ENCODE measurements around the gene IRX3.

Gene IRX3

DNA sequence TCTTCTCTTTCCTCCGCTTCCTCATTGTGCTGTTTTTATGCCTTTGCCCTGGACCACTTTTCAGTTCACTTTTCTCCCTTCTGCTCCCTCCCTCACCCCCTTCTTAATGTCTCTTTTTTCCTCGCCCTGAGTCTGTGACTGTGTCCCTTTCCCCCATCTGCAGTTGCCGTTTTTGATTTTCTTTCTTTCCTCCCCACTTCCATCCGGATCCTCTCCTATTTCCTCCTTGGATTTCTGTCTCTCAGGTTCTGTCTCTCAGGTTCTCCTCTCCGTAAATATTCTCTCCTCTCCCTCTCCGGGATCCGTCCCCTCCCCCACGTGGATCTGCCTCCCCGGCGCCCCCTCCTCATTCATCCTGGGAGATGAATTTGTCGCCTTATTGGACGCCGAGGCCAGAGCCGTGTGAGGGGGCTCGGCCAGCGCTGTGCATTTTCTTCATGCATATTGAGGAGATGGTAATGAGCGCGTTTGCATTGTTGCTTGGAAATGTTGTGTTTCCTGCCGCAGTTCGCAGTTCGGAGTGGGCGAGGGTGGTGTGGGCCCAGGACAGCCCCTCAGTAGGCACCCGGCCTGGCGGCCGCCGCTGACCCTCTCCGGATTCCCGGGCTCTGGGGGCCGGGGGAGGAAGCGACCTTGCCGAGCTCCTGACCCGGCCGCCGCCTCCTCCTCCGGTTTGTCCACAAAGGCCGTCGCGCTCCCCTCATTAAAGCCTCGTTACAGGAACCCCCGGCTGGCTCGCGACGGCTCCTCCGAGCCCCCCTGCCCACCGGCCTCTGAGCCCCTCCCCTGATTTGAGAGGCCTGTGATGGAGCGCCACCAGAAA lies 4.5 kb upstream of the IRX3 start:
- DNase-seq: no peak

DNA sequence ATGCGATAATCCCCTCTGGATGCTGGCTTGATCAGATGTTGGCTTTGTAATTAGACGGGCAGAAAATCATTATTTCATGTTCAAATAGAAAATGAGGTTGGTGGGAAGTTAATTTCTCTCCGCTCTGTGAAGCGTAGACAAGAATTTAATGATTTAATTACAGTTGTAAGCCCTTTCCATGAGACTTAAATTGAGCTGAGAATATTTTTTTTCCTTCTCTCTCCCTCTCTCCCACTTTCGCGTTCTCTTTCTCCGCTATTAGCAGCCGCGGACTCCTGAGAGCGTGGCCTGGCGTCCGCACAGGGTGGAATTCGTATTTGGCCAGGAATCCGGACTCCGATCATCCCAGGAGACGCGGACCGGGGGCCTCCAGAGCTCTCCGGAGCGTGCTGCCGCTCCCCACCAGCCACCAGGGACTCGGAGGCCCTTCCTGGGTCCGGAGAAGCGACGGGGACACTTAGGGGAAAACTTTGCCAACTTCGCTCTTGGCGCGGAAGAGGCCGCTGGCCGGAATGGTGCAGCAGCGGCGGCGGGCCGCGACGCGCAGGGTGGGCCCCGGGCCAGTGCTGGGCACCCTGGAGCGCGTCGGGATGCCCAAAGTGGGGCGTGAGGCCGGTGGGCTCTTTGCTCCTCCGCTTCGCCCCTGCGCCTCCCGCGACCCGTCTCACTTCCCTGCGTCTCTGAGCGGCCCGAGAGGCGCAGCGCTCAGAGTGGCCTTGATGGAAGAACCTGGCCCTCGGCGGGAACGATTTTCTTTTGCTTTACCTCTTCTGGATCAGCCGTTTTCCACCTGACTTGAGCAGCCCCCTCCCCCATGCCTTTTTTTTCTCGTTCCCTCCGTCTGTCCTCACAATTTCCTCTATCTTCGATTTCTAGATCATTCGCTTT lies 3.6 kb upstream of the IRX3 start:
- no peak for DNase-seq

DNA sequence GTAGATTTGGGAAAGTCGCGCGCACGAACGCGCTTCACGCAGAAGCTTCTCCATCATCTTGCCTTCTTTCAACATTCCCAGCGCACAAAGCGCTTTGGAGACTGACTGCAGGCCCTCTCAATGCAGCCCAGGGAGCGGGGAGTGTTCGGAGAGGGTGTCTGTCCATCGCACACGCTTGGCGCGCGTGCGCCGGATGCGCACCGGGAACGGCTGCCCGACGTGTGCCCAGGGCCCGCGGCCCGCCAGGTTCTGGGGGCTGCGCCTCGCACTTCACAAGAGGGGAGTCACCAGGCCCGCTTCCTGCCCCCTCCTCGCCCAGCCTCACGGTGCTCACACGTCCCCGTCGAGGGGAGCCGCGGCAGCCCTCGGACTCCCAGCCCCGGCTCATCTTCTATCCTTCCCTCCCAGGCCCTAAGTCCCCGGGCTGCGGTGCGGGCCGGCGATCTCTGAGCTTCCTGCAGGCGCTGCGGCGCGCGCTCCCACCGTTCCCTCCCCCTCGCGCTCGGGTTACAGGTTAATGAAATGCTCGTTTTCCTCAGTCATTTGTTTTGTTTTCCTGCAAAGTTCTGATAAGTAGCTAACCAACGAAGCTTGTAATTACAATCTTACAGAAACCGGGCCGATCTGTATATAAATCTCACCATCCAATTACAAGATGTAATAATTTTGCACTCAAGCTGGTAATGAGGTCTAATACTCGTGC lies 2.8 kb upstream of the IRX3 start:
- no peak for DNase-seq

DNA sequence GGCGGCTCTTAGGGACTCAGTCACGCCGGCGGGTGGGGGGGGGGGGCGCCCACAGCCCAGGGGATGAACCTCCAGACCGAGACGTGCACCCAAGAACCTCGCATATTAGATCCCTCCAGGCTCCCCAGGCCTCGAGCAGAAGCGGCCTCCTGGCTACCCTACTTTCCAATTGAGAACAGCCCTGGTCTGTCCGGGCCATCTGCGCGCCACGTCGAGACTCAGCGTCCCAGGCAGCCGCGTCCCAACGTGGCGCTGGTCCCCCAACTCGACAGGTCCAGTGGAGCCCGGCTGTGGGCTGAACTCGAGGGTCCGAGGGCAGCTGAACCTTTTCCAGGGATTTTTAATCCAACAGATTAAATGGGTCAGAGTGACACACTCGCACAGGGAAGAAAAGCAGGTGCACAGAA lies 2.3 kb upstream of the IRX3 start:
- no peak for DNase-seq

DNA sequence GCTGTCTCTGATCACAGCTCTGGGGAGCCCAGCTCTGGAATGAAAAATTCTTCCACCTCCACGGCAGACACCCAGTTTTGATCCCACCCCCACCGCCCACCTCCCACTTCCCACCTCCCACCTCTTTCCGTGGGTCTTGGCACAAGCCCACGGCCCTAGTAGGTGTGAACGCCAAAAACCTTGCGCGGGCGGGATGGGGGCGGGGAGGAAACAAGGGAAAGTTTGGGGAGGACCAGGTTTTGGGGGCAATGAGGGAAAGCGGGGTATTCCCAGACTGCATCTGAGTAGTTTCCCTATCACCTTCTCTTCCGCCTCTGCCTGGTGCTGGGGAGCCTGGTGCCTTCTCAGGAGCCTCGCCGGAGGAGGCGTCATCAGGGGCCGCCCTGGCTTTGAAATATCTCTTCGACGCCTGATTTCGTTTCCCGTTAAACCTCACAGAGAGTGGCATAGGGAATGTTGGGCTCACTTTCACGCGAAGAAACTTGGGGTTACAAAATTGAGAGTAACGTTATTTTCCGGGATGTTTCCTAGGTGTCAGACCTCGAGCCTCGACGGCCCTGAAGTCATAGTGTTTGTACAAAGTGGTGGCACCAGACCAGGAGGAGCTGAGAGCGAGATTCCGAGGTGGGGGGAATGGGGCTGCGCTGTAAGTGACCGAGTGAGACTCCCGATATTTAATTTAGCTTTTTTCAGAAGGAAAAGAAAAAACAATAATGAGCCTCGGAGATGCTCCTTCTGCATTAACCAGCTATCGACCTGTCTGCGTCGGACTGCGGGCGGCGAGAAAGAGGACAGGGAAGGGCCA lies 1.6 kb upstream of the IRX3 start:
- DNase-seq: no peak

DNA sequence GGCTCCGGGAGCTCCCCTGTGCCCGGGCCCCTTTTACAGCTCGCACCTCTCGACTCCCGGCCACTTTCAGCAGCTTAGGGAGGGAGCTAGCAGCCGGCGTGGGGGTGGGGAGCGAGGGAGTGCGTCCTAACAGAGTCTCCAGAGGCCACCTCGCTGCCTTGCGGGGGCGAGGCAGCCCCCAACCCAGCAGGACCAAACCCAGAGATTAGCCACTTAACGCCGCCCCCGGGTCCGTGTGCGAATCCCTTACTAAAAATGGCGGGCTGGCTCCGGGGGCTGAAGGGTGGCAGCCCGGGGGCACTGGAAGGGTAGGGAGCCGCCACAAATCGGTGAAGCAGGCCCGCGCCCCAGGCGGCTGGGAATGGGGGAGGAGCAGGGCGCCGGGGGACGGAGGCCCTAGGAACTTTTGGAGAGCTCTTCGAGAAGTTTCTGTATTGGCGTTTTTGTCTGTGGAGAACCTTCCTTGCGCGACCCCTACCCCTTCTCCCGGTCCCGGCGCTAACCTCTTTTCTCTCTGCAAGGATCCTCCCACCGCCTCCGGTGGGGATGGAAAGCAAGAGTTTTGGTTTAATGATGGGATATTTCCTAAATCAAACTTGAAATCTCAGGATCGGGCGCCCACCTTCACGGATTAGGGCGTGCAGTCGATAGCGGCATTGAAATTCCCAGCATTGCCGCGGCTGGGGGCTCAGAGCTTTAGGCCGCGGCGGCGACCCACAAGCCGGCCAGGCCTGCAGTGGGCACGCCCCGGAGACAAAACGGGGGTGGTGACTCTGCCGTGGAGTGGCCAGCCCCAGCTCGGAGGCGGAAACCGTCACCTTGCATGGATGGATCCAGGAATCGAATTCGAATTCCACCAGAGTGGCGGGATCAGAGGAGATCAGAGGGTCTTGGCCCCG lies 793 bp upstream of the IRX3 start:
- peak; percentile 24 for DNase-seq

DNA sequence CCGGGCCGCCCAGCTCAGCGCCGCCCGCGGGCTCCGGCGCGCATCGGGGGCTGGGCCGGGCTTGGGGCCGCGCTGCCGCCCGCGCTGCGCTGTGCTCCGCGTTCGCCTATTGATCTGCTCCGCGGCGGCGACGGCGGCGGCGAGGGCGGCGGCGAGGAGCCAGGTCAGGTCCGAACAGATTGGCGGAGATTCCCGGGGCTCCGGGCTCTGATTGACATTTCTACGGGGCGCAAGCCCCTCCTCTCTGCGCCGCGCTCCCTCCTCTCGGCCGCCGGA lies 559 bp downstream of the IRX3 start:
- DNase-seq: no peak

DNA sequence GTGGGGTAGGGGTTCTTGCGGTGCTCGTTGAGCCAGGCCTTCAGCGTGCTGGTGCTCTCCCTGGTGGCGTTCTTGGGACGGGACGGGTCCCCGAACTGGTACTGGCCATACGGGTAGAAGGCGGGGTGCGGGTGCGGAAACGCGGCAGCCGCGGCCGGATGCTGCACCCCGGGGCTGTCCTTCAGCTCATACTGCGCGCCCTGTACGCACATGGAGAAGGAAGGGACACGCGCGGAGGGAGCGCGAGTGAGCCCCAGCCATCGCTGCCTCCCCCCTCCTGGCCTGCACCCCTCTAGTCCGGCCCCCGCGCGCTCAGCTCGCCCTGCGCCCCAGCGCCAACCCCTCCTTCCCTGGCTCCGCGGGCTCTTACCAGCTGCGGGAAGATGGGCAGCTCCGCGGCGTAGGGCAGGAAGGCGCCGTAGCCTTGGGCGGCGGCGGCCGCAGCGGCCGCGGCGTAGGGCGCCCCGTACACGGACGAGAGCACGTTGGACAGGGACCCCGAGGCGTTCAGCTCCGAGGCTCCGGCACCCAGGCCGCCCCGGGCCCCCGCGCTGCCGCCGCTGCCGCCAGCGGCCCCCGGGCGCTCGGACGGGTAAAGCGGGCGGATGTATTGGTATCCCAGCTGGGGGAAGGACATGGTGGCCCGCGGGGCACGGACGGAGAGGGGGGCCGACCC lies 1.0 kb downstream of the IRX3 start:
- DNase-seq: peak; percentile 52

DNA sequence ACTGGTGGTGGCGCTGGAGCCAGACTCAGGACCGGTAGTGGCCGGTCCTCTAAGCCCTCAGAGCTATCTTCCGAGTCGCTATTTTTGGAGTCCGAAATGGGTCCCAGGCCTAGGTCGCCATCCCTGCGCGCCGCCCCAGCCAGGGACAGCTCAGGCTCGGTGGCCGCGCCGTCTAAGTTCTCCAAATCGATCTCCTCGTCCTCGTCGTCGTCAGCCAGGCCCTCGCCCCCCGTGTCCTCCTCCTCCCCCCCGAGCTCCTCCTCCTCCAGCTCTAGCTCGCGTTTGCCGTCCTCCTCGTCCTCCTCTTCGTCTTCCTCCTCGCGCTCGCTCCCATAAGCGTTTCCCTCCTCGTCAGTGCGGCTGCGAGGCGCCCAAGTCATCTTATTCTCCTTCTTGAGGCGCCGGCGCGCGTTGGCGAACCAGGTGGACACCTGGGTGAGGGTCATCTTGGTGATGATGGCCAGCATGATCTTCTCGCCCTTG lies 1.6 kb downstream of the IRX3 start:
- peak; percentile 46 for DNase-seq

DNA sequence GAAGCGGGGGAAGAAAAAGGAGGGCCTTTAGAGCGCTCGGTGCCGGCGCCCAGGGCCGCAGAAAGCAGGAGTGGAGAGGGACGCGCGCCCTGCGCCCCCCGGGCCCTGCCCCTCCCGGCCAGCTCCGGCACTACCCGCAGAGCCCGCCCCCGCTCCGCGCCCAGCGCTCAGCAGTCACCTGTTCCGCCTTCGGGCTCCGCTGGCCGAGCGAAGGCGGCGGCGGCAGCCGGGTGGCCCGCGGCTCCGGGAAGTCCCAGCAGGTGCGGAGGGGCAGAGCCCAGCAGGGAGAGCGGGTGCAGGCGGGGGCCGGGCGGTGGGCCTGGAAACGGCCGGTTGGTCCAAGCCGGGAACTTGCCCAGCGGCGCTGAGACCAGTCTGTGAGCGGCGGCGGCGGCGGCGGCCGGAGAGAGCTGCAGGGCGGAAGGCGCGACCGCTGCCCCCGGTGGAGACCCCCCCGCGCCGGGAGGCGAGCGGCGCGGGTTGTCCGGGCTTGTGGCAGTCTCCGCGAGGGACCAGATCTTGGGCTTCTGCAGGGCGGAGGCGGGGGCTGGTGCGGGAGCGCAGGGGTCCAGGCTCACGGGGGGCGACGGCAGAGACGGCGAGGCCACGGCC lies 2.2 kb downstream of the IRX3 start:
- no peak for DNase-seq

DNA sequence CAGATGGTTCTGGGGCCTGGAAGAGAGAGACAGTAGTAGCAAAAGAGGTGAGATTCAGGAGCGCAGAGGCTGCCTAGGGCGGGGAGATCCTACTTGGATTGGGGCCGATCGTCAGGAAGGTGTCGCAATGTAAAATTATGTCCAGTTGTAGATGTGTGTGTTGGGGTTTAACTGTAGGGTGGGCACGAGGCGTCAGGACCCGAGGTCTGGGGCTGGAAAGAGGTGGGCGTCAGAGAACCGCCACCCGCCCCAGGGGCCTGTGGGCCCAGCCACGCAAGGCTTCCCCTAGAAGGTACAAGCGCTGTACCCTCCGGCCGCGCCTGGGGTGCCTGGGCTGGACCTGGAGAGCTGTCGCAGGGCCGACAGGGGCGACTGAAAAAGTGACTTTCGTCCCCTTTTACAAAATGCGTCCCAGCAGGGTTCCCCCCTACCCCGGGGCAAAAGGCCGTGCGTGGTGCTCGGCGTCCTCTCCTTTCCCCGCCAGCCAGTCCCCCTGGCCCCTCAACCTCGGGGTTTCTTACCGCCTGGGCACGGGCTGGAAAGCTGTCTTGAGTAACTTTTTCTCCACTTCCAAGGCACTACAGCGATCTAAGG lies 2.8 kb downstream of the IRX3 start:
- DNase-seq: peak; percentile 30

DNA sequence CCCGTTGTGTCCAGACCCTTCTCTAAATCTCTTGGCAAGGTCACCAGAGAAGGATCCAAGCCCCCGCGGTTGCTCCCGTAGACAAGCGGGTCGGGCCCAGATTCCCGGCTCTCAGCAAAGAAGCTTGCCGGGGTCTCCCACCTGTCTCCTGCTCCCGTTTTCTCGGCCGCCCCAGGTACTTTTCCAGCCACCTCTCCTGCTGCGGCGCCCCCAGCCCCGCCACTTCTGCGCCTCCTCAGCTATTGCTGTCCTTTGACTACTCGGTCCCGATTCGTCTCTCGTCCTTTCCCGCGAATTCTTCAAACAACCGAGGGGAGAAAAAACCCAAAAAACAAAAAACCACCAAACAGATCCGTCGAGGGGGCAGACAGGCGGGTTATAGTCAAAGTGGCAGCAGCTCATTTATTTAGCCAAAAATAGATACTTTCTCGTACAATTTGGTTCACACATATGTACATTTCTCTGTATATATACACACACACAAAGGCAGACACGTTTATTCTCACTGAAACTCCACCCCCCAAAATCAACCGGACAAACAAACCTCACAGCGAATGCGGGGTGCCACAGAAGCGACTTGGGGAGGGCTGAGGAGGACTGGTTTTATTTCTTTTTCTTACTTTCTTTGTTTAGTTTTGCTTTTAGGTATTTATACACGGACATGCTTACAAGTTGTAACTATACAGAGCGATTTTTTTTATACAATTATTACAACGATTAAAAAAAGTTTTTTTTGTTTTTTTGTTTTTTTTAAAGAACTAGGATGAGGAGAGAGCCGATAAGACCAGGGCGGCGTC lies 3.5 kb downstream of the IRX3 start:
- no peak for DNase-seq

DNA sequence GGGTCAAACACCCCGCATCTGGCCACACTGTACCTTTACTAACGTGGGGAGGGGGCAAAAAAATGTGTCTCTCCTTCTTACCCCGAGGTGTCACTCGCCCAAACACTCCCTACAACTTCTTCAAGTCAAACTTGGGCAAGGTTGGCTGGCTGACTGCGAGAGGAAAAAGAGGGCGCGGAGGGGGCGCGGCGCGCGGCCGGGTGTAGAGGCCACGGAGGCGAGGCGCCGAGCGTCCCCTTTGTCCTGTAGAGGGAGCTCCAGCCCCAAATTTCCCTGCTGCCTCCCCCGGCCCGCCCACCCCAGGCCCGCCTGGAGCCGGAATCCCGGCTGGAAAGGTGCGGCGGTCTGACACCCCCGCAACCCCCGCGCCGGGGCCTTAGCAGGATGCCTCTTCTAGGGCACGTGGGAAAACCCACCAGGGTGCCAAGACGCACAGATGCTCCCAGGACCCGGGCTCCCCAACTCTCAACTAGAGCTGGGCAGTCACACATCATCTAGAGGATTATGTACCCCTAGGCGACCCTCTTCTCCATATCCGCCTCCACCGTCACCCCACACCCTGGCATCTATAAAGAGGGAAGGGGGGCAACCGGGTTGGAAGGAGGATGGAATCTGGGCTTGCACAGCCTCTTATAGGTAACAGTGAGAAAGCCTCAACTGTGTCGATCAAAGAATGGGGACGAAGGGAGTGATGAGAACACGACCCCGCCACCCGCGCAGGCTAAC lies 4.2 kb downstream of the IRX3 start:
- peak; percentile 66 for DNase-seq

DNA sequence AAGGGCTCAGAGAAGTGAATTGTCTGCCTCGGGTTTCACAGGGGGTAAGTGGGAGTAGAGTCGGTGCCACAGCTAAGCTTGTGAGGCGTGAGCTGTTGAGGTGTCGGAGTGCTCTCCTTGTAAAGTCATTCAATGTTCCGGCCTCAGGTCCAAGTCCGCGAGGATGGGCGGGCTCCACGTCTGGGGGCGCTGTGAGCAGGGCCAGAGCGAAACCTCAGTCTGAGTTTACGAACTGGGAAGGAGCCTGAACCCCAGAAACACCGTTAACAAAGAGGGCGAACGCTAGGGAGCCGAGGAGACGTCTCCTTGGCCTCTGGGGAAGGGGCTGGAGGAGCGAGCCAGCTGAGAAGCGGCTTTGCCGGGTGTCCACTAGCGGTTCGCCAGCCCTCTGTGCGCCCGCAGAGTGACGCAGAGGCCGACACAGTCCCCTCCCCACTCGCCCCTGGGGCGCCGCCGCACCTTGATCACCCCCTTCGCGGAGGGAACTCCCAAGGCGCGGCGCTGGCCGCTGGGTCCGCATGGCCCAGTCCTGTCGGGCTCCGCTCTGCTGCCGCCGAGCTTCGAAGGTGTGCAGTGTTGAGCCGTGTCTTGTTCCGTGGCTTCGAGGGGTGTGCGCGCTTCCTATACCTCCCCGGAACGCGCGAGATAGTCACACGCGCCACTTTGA lies 4.9 kb downstream of the IRX3 start:
- DNase-seq: no peak

DNA sequence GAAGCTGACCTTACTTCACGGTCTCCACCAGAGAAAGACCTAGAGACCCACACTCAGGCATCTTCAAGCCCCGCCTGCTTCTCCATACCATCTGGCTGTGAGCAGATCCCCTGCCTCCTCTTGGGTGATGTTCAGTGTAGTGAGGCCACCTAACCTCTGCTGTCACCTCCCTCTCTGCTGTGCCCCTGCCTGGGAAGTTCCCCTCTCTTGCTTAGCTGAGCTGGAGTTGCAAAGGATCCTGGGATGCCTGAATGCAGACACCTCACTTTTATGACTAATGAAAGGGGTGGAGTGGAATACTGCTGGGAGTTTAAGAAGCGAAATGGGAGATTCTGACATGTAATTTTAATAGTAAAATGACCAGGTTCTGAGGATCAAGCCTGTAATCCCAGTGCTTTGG lies 5.8 kb downstream of the IRX3 start:
- peak; percentile 66 for DNase-seq

DNA sequence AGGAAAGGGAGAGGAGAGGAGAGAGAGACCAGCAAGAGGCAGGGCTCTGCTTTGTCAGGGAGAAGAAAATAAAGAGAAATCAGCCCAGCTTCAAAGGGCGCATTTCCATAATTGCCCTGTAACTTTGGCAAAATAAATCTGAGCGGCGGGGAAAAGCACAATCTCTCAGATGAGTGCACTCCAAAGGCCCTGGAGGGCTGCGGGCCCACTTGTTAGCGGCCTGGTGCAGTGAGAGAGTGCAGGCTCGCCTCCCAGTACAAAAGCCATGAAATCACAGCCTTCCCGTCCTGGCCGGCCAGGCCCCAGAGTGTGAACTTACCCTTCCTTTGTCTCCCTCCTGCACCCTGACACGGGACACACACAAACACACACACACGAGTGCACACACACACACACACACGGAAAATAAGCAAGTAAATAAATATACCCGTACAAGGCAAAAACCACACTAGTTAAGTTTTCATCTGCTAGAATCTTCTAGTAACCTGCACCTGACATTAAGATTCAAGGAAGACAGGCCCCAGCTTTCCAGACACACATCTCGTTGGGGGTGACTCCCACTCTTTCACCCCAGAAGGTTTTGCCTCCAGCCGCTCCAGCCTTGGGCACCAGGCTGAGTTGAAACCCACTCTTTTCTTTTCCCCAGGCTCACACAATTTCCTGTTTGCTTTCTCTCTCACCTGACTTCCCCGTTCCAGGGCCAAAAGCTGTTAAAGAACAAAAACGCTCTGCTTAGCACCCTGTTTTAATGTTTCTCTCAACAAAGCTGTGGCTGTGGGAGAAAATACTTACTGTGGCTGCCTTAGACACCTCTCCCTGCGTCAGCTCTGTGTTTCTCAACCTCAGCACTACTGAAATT lies 8.5 kb downstream of the IRX3 start:
- DNase-seq: no peak

DNA sequence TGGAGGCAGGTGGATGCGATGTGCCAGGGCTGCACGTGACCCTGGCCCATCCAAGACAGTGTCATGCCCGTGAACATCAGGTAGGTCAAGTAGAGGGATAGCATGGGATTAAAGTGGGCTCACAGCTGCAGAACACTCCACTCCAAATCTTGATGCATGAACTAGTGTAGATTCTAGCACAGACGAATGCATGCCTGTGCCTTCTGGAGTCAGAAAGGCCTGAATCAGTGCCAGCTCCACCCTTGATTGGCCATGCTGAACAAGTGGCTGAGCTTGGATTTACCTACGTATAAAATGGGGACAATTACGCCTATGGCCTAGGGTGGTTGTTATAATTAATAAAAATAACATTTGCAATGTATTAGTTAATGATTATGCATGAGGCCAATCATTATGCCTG lies 10.6 kb downstream of the IRX3 start:
- DNase-seq: no peak

Data from fibroblast of skin of back (primary cell).